ENCODE measurements around the gene SUPV3L1. TPM values are rescaled to one million over a fixed set of nuclear protein-coding genes. Genes with fewer than 3 reads are reported as not detected.

SUPV3L1 gene
- total RNA-seq, 2 donors from 2014 or later = 30.7 to 55.1 TPM

GRCh38 chr10:69142983-69143382, 37.1 kb upstream of the SUPV3L1 start:
- Histone ChIP-seq H3K36me3 (no peaks in the 10 kb centered on the region), H3K27ac (no peak overlapping the region), H3K27me3 (replicated peaks; ENCODE audit: insufficient read depth) (no peaks in the 10 kb centered on the region), H3K4me3 (no peak overlapping the region), H3K4me1 (ENCODE audit: control insufficient read depth in 1 of 2, low read depth in 2 of 2) (peaks cover 0 to 7% of the 10 kb centered on the region in 2 donors), H3K9me3 (no peaks in the 10 kb centered on the region)
- no peak for TF ChIP-seq CTCF (IDR thresholded peaks at IDR 0.05)
- ATAC-seq (ENCODE audit: insufficient number of reproducible peaks, low FRiP score, low read depth) = no peak
- no peak for DNase-seq (ENCODE audit: low spot score)

GRCh38 chr10:69145329-69145728, 34.7 kb upstream of the SUPV3L1 start:
- no peaks in the 10 kb centered on the region for H3K9me3 ChIP-seq
- no peak for ATAC-seq (ENCODE audit: insufficient number of reproducible peaks, low FRiP score, low read depth)
- no peak for TF ChIP-seq CTCF (IDR thresholded peaks at IDR 0.05)

GRCh38 chr10:69145864-69146263, 34.2 kb upstream of the SUPV3L1 start:
- TF ChIP-seq CTCF (IDR thresholded peaks at IDR 0.05) = no peak
- Histone ChIP-seq H3K9me3 (no peaks in the 10 kb centered on the region), H3K4me1 (ENCODE audit: control insufficient read depth in 1 of 2, low read depth in 2 of 2) (peaks cover 0 to 7% of the 10 kb centered on the region in 2 donors), H3K4me3 (no peak overlapping the region), H3K27ac (no peak overlapping the region), H3K36me3 (no peaks in the 10 kb centered on the region), H3K27me3 (replicated peaks; ENCODE audit: insufficient read depth) (no peaks in the 10 kb centered on the region)
- DNase-seq (ENCODE audit: low spot score) (no peak), ATAC-seq (ENCODE audit: insufficient number of reproducible peaks, low FRiP score, low read depth) (no peak)

More at GRCh38 chr10:69145329-69145728, 34.7 kb upstream of the SUPV3L1 start:
- Histone ChIP-seq H3K4me3 (no peak overlapping the region), H3K27me3 (replicated peaks; ENCODE audit: insufficient read depth) (no peaks in the 10 kb centered on the region), H3K36me3 (no peaks in the 10 kb centered on the region), H3K27ac (no peak overlapping the region), H3K4me1 (ENCODE audit: control insufficient read depth in 1 of 2, low read depth in 2 of 2) (peaks cover 0 to 7% of the 10 kb centered on the region in 2 donors)
- DNase-seq (ENCODE audit: low spot score) = no peak

- Histone ChIP-seq H3K4me3 (no peak overlapping the region), H3K27me3 (replicated peaks; ENCODE audit: insufficient read depth) (no peaks in the 10 kb centered on the region), H3K4me1 (ENCODE audit: control insufficient read depth in 1 of 2, low read depth in 2 of 2) (peaks cover 0 to 7% of the 10 kb centered on the region in 2 donors), H3K27ac (no peak overlapping the region), H3K36me3 (no peaks in the 10 kb centered on the region), H3K9me3 (no peaks in the 10 kb centered on the region)
- ATAC-seq (ENCODE audit: insufficient number of reproducible peaks, low FRiP score, low read depth) = no peak
- DNase-seq (ENCODE audit: low spot score) = no peak
- no peak for TF ChIP-seq CTCF (IDR thresholded peaks at IDR 0.05)
Measured at GRCh38 chr10:69146759-69147158, 33.3 kb upstream of the SUPV3L1 start.

- ATAC-seq (ENCODE audit: insufficient number of reproducible peaks, low FRiP score, low read depth) = no peak
Measured at GRCh38 chr10:69151984-69152383, 28.1 kb upstream of the SUPV3L1 start.

More at GRCh38 chr10:69151984-69152383, 28.1 kb upstream of the SUPV3L1 start:
- H3K27me3 ChIP-seq (replicated peaks; ENCODE audit: insufficient read depth) = no peaks in the 10 kb centered on the region
- no peak overlapping the region for H3K27ac ChIP-seq
- no peaks in the 10 kb centered on the region for H3K9me3 ChIP-seq
- H3K36me3 ChIP-seq = no peaks in the 10 kb centered on the region
- DNase-seq (ENCODE audit: low spot score) = no peak
- TF ChIP-seq CTCF (IDR thresholded peaks at IDR 0.05) = no peak
- H3K4me3 ChIP-seq = no peak overlapping the region
- H3K4me1 ChIP-seq (ENCODE audit: control insufficient read depth in 1 of 2, low read depth in 2 of 2) = peaks cover 0 to 3% of the 10 kb centered on the region in 2 donors

All from thoracic aorta (tissue), 2 donors.